HepG2 (cell line): Measurements from ENCODE around the gene ANKMY2. TPM values are rescaled to one million over a fixed set of nuclear protein-coding genes. Genes with fewer than 3 reads are reported as not detected.

Experiments used
- E2F1 ChIP-seq: sonication (generic); formaldehyde crosslinking; IDR thresholded peaks from 2 replicates; pipeline ENCODE4 v1.5.0; 2020; ENCODE audit warnings: missing genetic modification reagents
- IRF9 ChIP-seq: sonication (generic); formaldehyde crosslinking; IDR thresholded peaks from 2 replicates; pipeline ENCODE4 v1.8.0; 2022; ENCODE audit warnings: missing genetic modification reagents, mild to moderate bottlenecking, borderline replicate concordance
- MLLT10 ChIP-seq: sonication (generic); formaldehyde crosslinking; IDR thresholded peaks from 2 replicates; pipeline ENCODE4 v1.4.0; 2020; ENCODE audit warnings: missing genetic modification reagents
- MTERF4 ChIP-seq: sonication (generic); formaldehyde crosslinking; IDR thresholded peaks from 2 replicates; pipeline ENCODE4 v1.8.0; 2023; ENCODE audit warnings: mild to moderate bottlenecking, missing genetic modification reagents
- NCOR1 ChIP-seq: fragments of 200-600 bp; sonication (generic); IDR thresholded peaks from 2 replicates; pipeline ENCODE4 v1.7.0; 2017; ENCODE audit warnings: antibody characterized with exemption, low read length, borderline replicate concordance
- PHF20 ChIP-seq: sonication (generic); formaldehyde crosslinking; IDR thresholded peaks from 2 replicates; pipeline ENCODE4 v1.5.0; 2020; ENCODE audit warnings: mild to moderate bottlenecking, missing genetic modification reagents
- RFX3 ChIP-seq: IDR thresholded peaks from 2 replicates; pipeline ENCODE4 v1.6.1; 2016; ENCODE audit warnings: missing biosample characterization, missing genetic modification reagents
- SP5 ChIP-seq: IDR thresholded peaks from 2 replicates; pipeline ENCODE4 v1.6.1; 2016; ENCODE audit warnings: low read depth, borderline replicate concordance
- ZMYM4 ChIP-seq: sonication (generic); formaldehyde crosslinking; IDR thresholded peaks from 2 replicates; pipeline ENCODE4 v1.8.1; 2023; ENCODE audit warnings: mild to moderate bottlenecking, missing genetic modification reagents
- ZNF142 ChIP-seq: sonication (generic); formaldehyde crosslinking; IDR thresholded peaks from 2 replicates; pipeline ENCODE4 v1.4.0; 2020; ENCODE audit warnings: missing genetic modification reagents
- ZSCAN9 ChIP-seq: IDR thresholded peaks from 2 replicates; pipeline ENCODE4 v1.6.1; 2016; ENCODE audit warnings: borderline replicate concordance
- polyA plus RNA-seq, 8 experiments: library from polyadenylated mRNA; depleted of rRNA in 3 of 8; stranded (reverse) in 7 of 8; unstranded in 1 of 8; fragments of >200 nt; fragmentation: Illumina TruSeq in 4 of 8; extraction: Trizol in 4 of 8; gene quantifications; 2 replicates each; pipeline versions ENCODE4 v1.2.1 to v1.2.3, GENCODE V29; 2011 to 2016; ENCODE audit warnings: low read depth in 4 of 8, missing spikeins in 1 of 8, mixed read lengths in 1 of 8; ENCODE audit not compliant: insufficient read depth in 1 of 8
- total RNA-seq, 5 experiments: library from RNA; depleted of rRNA; stranded (reverse); fragments of >200 nt; fragmentation: Illumina TruSeq; extraction: Trizol; gene quantifications; 2 replicates each; pipeline ENCODE4 v1.2.3, GENCODE V29; 2016; ENCODE audit warnings: low read depth in 1 of 5
- TF ChIP-seq, protein P1 (sequence below): IDR thresholded peaks from 2 replicates; pipeline ENCODE4 v1.6.1; 2012; ENCODE audit warnings: low read depth, low read length, improper control_type of control experiment
- TF ChIP-seq, protein P2 (sequence below): sonication (generic); formaldehyde crosslinking; IDR thresholded peaks from 2 replicates; pipeline ENCODE4 v1.8.1; 2023; ENCODE audit warnings: mild to moderate bottlenecking, moderate library complexity, missing genetic modification reagents
- TF ChIP-seq, protein P3 (sequence below): fragments of 450-650 bp; IDR thresholded peaks from 2 replicates; pipeline ENCODE4 v1.6.1; 2016

The ANKMY2 gene
- total and polyA plus RNA-seq, 2 of the 13 experiments (the other 11 are each of a cell fraction or from before 2014, with no cell fraction given): 12.2 to 21.6 TPM

DNA sequence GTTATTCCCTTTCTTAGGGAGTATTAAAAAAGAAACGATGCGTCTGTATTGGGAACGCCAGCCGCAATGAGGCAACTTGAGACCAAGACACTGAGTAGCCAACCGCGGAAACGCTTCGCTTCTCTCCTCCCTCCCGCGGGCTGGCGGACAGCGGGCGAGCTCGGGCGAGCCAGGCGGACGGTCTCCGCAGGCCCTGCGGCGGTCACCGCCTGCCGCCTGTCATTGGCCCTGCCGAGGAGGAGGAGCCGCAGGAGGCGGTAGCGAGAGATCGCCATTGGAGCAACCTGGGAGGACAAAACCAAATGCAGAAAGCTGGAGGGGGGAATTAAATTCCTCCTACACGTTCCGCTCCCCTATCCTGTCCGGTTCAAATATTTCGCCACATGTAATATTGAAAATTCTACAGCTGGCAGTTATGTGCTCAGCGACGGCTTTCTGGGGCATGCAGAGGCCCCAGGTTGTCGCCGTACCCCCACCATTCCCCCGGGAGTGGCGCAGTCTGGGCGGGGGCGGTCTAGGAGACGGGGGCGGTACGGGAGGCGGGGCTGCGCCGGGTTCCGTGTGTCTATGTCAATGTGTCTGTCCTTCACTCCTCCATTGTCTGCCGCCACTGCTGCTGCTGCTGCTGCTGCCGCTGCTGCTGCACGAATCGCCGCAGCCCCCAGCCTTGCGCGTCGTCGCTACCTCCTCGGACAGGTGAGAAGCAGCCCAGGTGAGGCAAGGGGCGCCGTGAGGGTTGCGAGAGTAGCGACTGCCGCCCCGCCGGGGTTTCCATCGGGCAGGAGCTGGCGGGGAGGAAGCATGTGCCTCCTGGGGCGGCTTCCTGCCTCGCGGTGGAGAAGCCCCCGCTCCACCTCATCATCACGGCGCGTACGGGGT is at the start of gene ANKMY2, which contains the start of gene BZW2 (continued):
- TF ChIP-seq, protein P1, sequence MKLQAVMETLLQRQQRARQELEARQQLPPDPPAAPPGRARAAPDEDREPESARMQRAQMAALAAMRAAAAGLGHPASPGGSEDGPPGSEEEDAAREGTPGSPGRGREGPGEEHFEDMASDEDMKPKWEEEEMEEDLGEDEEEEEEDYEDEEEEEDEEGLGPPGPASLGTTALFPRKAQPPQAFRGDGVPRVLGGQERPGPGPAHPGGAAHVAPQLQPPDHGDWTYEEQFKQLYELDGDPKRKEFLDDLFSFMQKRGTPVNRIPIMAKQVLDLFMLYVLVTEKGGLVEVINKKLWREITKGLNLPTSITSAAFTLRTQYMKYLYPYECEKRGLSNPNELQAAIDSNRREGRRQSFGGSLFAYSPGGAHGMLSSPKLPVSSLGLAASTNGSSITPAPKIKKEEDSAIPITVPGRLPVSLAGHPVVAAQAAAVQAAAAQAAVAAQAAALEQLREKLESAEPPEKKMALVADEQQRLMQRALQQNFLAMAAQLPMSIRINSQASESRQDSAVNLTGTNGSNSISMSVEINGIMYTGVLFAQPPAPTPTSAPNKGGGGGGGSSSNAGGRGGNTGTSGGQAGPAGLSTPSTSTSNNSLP: no peak
- TF ChIP-seq ZNF142 (CRISPR knock-in tag) (no peak), ZSCAN9 (CRISPR knock-in tag) (no peak; the same call in 1 of the 2 replicates), IRF9 (CRISPR knock-in tag) (no peak), SP5 (CRISPR knock-in tag) (peak; percentile 33; the same call in 1 of the 2 replicates), RFX3 (CRISPR knock-in tag) (no peak), ZMYM4 (CRISPR knock-in tag) (peak; percentile 49), MLLT10 (no peak), NCOR1 (no peak), MTERF4 (CRISPR knock-in tag) (no peak), E2F1 (CRISPR knock-in tag) (0 out of 2 replicates have a peak, but pooled peaks have one; percentile 5), PHF20 (CRISPR knock-in tag) (peak; percentile 51; the same call in 1 of the 2 replicates)
- TF ChIP-seq, protein P2, sequence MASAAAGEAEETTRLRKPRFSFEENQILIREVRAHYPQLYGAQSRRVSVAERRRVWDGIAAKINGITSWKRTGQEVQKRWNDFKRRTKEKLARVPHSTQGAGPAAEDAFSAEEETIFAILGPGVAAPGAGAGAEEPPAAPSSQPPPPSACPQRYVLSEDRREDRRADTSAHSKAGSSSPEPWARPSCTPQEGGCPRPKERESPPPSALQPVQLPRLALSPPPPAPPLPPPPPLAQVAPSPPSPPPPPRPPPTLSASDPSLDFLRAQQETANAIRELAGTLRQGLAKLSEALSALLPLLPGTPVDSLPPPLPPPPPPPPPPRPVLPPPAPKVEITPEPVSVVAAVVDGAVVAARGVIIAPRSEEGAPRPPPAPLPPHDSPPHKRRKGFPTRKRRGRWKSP (CRISPR knock-in tag): peak; percentile 52; the same call in 1 of the 2 replicates
- TF ChIP-seq, protein P3, sequence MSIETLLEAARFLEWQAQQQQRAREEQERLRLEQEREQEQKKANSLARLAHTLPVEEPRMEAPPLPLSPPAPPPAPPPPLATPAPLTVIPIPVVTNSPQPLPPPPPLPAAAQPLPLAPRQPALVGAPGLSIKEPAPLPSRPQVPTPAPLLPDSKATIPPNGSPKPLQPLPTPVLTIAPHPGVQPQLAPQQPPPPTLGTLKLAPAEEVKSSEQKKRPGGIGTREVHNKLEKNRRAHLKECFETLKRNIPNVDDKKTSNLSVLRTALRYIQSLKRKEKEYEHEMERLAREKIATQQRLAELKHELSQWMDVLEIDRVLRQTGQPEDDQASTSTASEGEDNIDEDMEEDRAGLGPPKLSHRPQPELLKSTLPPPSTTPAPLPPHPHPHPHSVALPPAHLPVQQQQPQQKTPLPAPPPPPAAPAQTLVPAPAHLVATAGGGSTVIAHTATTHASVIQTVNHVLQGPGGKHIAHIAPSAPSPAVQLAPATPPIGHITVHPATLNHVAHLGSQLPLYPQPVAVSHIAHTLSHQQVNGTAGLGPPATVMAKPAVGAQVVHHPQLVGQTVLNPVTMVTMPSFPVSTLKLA: 0 out of 2 replicates have a peak, but pooled peaks have one; percentile 3
